NT2/D1 (cell line): Measurements from ENCODE around the gene BLACAT1.

Experiments used
- SUZ12 ChIP-seq: IDR thresholded peaks from 2 replicates; pipeline ENCODE4 v1.6.1; 2011; ENCODE audit not compliant: insufficient read length, insufficient read depth; ENCODE audit errors: extremely low read depth
- YY1 ChIP-seq: IDR thresholded peaks from 2 replicates; pipeline ENCODE4 v1.6.1; 2011; ENCODE audit not compliant: insufficient read length, insufficient read depth
- ZNF274 ChIP-seq: IDR thresholded peaks from 2 replicates; pipeline ENCODE4 v1.6.1; 2011; ENCODE audit warnings: mild to moderate bottlenecking, low read depth, low read length

GRCh38 chr1:205422993-205423642 lies 32.7 kb downstream of the BLACAT1 start:
- TF ChIP-seq ZNF274 (no peak), YY1 (no peak), SUZ12 (no peak)
